ENCODE data around the gene GPX3. TPM values are rescaled to one million over a fixed set of nuclear protein-coding genes. Genes with fewer than 3 reads are reported as not detected.

Gene GPX3
- total RNA-seq, 1 experiment from 2014 or later: 20.4 TPM

DNA sequence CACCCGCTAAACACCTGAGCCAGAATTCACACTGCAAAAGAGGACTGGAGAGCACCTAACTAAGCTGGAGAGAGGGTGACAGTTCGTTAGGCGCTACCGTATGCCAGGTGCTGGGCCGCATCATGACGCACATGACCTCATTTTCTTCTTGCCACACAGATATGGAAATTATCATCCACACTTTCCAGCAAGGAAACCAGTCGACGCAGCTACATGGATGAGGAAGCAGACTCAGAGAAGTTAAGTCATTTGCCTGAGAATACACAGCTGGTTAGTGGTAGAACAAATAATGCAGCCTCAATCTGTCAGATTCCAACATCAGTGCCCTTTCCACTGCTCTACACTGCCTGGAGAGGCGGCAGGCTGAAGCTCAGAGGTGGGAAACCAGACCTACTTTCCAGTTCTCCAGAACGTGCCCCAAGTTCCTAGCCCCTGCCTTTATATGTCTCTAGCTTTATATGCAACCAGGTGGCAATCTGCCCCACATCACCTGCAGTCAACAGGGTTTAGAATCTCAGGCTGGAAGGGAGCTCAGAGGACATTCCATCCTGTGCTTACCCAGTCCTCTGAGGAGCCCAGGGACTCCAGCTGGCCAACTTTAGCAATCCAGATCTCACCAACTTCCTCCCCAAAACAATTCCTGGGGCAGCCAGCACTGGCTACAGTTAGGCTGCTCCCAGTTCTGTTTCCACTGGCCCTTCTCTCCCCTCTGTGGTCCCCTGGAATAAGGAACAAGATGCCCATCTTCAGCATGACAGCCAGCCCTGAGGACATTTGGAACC lies 51.6 kb downstream of the GPX3 start:
- Mint-ChIP-seq H3K36me3 (ENCODE audit: insufficient read depth in 1 of 3, low read depth in 3 of 3) (peaks cover 0 to 8% (median 6%) of the 10 kb centered on the region in 3 experiments; a peak in 4 of 7 replicates), H3K27me3 (ENCODE audit: low read depth) (no peaks in the 10 kb centered on the region), H3K4me3 (no peak overlapping the region), H3K4me1 (peaks cover 17 to 19% of the 10 kb centered on the region in 2 experiments), H3K9me3 (no peaks in the 10 kb centered on the region), H3K27ac (peak overlapping the region in 2 of 3 experiments; percentile 63 to 87; a peak in 2 of 7 replicates)
- Histone ChIP-seq H2BK120ac (ENCODE audit: low read depth, low read length, poor library complexity, severe bottlenecking) (no peak overlapping the region), H2AFZ (ENCODE audit: low read length) (no peak overlapping the region), H3T11ph (ENCODE audit: low read length) (no peak overlapping the region), H3K4me2 (ENCODE audit: insufficient read depth, insufficient read length, low read length) (no peak overlapping the region), H3K4ac (ENCODE audit: low read depth, low read length) (no peak overlapping the region), H3K9ac (ENCODE audit: extremely low read depth, insufficient read length, low read length) (no peak overlapping the region), H4K5ac (ENCODE audit: insufficient read length, low read depth, low read length) (no peak overlapping the region), H4K20me1 (ENCODE audit: control insufficient read depth, insufficient read depth, insufficient read length) (no peaks in the 10 kb centered on the region), H3K23ac (ENCODE audit: insufficient read length, low read depth, low read length) (no peak overlapping the region), H3K79me1 (ENCODE audit: insufficient read depth, low read depth, low read length, poor library complexity, severe bottlenecking) (peaks cover 2% of the 10 kb centered on the region), H3K27me3 (ENCODE audit: insufficient read depth, low read length) (no peaks in the 10 kb centered on the region), H2BK12ac (ENCODE audit: insufficient read length, low read depth, low read length) (no peak overlapping the region), H3K56ac (ENCODE audit: insufficient read length, low read depth, low read length) (no peak overlapping the region), H3K9me3 (ENCODE audit: control insufficient read depth, low read depth, low read length) (no peaks in the 10 kb centered on the region), H3K79me2 (ENCODE audit: insufficient read depth, low read length) (no peaks in the 10 kb centered on the region), H4K91ac (ENCODE audit: insufficient read length, low read depth, low read length) (no peak overlapping the region), H2BK20ac (ENCODE audit: low read depth, low read length, poor library complexity, severe bottlenecking) (no peak overlapping the region), H2AK5ac (ENCODE audit: insufficient read length, low read length) (no peak overlapping the region), H2BK5ac (ENCODE audit: insufficient read length, low read length) (no peak overlapping the region), H3K27ac (ENCODE audit: insufficient read length, low read depth, low read length) (no peak overlapping the region), H4K8ac (replicated peaks; ENCODE audit: insufficient read length, low read depth, low read length) (no peak overlapping the region), H3K23me2 (ENCODE audit: insufficient read length, low read depth, low read length, poor library complexity, severe bottlenecking) (no peaks in the 10 kb centered on the region), H3K14ac (ENCODE audit: insufficient read depth, low read length) (no peak overlapping the region), H3K18ac (ENCODE audit: insufficient read length, low read depth, low read length) (no peak overlapping the region), H2BK15ac (ENCODE audit: low read depth, low read length) (no peak overlapping the region), H3K4me1 (ENCODE audit: insufficient read depth, low read length) (no peaks in the 10 kb centered on the region)
- TF ChIP-seq, protein P1, sequence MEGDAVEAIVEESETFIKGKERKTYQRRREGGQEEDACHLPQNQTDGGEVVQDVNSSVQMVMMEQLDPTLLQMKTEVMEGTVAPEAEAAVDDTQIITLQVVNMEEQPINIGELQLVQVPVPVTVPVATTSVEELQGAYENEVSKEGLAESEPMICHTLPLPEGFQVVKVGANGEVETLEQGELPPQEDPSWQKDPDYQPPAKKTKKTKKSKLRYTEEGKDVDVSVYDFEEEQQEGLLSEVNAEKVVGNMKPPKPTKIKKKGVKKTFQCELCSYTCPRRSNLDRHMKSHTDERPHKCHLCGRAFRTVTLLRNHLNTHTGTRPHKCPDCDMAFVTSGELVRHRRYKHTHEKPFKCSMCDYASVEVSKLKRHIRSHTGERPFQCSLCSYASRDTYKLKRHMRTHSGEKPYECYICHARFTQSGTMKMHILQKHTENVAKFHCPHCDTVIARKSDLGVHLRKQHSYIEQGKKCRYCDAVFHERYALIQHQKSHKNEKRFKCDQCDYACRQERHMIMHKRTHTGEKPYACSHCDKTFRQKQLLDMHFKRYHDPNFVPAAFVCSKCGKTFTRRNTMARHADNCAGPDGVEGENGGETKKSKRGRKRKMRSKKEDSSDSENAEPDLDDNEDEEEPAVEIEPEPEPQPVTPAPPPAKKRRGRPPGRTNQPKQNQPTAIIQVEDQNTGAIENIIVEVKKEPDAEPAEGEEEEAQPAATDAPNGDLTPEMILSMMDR (conservative IDR thresholded peaks at IDR 0.05): no peak
- WGBS (ENCODE audit: extremely low coverage, insufficient read length, low lambda C conversion rate): no CpG with 5 or more reads among the region's 10 CpGs
- no peak for DNase-seq

Measured in H9 (cell line).